ACC112 (cell line): ENCODE measurements around the gene GRK5.
A peak's percentile ranks its signal among the peaks of the same experiment; 100 is the strongest.
"Not testable (repeated sequence)": the region's sequence is repeated elsewhere in the genome, so short reads cannot be mapped to it uniquely, and the experiment has no call there.

Experiments
- H2AFZ ChIP-seq: fragments of 200-600 bp; sonication (generic); one replicate; pipeline ENCODE4 v1.6.0; 2017; ENCODE audit warnings: antibody characterized with exemption, low read length; ENCODE audit not compliant: unreplicated experiment
- H3K27ac ChIP-seq: fragments of 200-600 bp; sonication (generic); 2 replicates; pipeline ENCODE4 v1.5.1; 2014; ENCODE audit warnings: low read depth, mild to moderate bottlenecking, antibody characterized with exemption, low read length, moderate library complexity
- H3K27me3 ChIP-seq: fragments of 200-600 bp; sonication (generic); 2 replicates; pipeline ENCODE4 v1.6.1; 2014; ENCODE audit warnings: mild to moderate bottlenecking, antibody characterized with exemption, low read length, moderate library complexity, mixed read lengths; ENCODE audit not compliant: insufficient read depth
- H3K36me3 ChIP-seq: fragments of 200-600 bp; sonication (generic); 2 replicates; pipeline ENCODE4 v1.6.1; 2016; ENCODE audit warnings: mild to moderate bottlenecking, antibody characterized with exemption, low read length, moderate library complexity, mixed read lengths; ENCODE audit not compliant: insufficient read depth
- H3K4me1 ChIP-seq: fragments of 200-600 bp; sonication (generic); one replicate; pipeline ENCODE4 v1.6.1; 2016; ENCODE audit warnings: low read length, mixed read lengths; ENCODE audit not compliant: insufficient read depth, unreplicated experiment, control insufficient read depth
- H3K4me3 ChIP-seq: fragments of 200-600 bp; sonication (generic); 2 replicates; pipeline ENCODE4 v1.5.1; 2014; ENCODE audit warnings: mild to moderate bottlenecking, low read depth, low read length
- H3K79me2 ChIP-seq: fragments of 200-600 bp; sonication (generic); one replicate; pipeline ENCODE4 v1.6.0; 2016; ENCODE audit warnings: low read length; ENCODE audit not compliant: control insufficient read depth, unreplicated experiment, insufficient read depth

Gene GRK5

DNA sequence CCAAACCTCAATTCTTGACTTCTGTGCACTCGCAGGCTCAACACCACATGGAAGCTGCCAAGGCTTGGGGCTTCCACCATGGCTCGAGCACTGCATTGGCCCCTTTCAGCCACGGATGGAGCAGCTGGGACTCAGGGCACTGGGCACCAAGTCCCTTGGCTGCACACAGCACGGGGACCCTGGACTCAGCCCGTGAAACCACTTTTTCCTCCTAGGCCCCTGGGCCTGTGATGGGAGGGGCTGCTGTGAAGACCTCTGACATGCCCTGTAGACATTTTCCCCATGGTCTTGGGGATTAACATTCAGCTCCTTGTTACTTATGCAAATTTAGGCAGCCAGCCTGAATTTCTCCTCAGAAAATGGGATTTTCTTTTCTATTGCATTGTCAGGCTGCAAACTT lies 227.6 kb downstream of the GRK5 start:
- not testable (repeated sequence) for H3K27ac ChIP-seq

DNA sequence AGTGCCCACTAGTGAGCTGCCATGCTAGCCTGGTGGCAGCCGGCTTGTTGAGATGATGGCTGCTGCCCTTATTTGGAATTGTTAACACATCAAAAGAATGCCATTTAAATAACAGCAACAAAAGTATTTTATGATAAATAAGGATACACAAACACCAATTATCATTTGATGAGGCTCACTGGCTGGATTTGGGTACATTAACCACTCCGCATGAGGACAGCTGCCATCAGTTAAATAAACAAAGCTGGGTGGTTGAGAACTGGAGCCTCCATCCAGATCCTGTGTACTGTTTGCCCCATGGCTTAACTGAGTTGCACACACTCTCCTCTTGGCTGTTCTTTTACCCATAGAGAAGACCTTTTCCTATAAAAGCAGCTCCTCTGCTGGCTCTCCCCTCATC lies 231.3 kb downstream of the GRK5 start:
- Histone ChIP-seq H3K27me3 (no peaks in the 10 kb centered on the region), H2AFZ (no peak overlapping the region), H3K79me2 (no peaks in the 10 kb centered on the region), H3K27ac (no peak overlapping the region), H3K4me3 (no peak overlapping the region), H3K4me1 (peaks cover 9% of the 10 kb centered on the region), H3K36me3 (no peaks in the 10 kb centered on the region)

More for the DNA sequence above, 227.6 kb downstream of the GRK5 start:
- not testable (repeated sequence) for H3K79me2 ChIP-seq, H3K27me3 ChIP-seq, H3K4me1 ChIP-seq, H2AFZ ChIP-seq, H3K36me3 ChIP-seq, H3K4me3 ChIP-seq

DNA sequence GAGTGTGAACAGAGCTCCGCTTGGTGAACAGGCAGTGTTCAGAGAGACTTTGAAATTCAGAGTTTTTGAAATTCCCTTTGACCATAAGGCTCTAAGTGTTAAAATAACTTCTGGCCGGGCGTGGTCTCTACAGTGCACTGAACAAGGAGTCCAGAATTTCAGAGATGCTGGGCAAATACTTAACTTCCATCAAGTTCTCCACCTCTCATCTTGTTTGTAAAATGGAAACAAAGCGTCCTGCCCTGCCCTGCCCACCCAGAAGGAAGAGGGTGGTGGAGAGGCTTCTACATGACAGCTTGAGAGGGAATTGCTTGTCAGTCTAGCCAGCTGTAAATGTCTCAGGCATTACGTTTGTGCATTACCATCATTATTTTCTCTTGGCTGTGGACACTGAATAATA lies 232.6 kb downstream of the GRK5 start:
- no peaks in the 10 kb centered on the region for H3K27me3 ChIP-seq
- no peak overlapping the region for H3K27ac ChIP-seq
- no peak overlapping the region for H2AFZ ChIP-seq
- H3K4me3 ChIP-seq, result no peak overlapping the region
- peaks cover 9% of the 10 kb centered on the region for H3K4me1 ChIP-seq
- H3K36me3 ChIP-seq, result no peaks in the 10 kb centered on the region
- H3K79me2 ChIP-seq, result no peaks in the 10 kb centered on the region

DNA sequence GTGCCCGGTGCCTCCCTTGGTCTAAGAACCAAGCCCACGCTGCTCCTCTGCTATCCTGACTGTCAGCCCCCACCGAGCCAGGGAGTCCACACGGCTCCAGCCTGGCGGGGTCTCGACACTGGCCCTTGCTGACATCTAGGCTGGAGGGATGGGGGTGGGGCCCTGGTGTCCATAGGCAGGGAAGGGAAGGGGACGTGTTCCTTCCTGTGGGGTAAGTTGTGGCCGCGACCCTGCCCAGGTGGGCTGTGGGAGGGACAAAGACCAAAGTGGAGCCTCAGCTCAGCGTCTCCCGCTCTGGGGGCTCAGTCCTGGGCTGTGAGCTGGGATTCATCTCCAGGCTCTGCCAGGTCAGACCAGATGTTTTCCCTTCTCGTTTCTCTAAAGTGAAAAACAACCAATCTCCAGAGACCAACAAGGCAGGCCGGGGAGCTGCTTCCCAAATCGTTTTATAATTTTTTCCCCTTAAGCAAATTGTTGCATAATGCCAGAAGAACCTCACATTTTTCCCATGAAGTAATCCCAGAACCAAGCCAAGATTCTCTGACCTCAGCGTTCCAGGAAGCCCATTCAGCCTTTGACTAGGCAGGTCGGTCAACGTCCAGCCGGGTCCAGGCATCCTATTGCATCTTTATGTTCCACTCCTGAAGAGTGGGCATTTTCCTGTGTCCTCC lies 233.9 kb downstream of the GRK5 start:
- Histone ChIP-seq H3K27me3 (no peaks in the 10 kb centered on the region), H3K36me3 (no peaks in the 10 kb centered on the region), H3K79me2 (no peaks in the 10 kb centered on the region), H3K4me1 (peaks cover 9% of the 10 kb centered on the region), H2AFZ (no peak overlapping the region), H3K4me3 (no peak overlapping the region), H3K27ac (peak overlapping the region; percentile 12; the same call in 1 of the 2 replicates)

DNA sequence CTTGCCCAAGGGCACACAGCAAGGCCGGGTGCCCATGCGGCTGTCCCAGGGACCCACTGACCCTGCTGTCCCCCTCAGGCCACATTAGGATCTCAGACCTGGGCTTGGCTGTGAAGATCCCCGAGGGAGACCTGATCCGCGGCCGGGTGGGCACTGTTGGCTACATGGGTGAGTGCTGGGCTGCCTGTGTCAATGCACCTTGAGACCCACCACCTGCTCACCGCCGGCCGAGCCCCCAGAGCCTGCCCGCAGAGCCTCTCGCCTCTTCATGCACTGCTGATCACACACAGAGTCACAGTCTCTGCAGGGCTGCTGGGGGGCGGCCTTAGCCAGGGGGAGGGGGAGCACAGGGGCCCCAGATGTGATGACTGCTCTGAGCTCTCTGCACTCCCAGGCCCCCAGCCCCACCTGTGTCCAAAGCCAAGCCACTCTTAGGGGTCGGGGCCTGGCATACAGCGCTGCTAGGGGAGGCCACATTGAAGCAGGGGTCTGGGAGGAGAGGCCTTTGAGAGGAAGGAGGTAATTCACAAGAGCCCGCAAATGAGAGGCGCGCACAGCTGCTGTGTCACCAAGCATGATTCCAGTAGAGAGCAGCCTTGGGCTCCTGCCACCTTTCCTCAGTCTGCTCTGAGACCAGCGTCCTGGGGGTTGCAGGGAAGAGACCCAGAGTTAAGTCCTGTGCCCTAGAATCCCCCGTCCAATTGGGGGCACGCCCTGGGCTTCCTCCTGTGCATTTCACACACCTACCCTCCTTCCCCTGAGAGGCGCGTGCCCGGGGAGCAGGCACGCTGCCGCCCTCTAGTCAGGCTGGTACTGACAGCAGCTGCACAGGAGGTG lies 234.8 kb downstream of the GRK5 start:
- Histone ChIP-seq H3K79me2 (no peaks in the 10 kb centered on the region), H3K36me3 (no peaks in the 10 kb centered on the region), H2AFZ (no peak overlapping the region), H3K4me3 (no peak overlapping the region), H3K27ac (no peak overlapping the region), H3K4me1 (peaks cover 9% of the 10 kb centered on the region), H3K27me3 (no peaks in the 10 kb centered on the region)

DNA sequence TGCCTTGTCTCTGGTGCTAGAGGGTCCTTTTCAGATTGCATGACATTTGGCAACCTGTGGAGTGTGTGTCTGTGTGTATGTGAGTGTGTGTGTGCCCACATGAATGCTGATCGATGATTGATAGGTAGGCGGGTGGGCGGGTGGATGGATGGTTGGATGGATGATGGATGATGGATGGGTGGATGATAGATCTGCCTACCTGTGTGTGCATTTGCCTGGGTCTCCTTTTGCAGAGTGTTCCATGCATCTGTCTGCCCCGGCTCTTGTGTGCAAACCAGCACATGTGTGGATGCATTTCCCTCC lies 235.3 kb downstream of the GRK5 start:
- no peak overlapping the region for H3K27ac ChIP-seq
- H3K27me3 ChIP-seq, result no peaks in the 10 kb centered on the region
- H3K4me3 ChIP-seq, result no peak overlapping the region
- H3K36me3 ChIP-seq, result no peaks in the 10 kb centered on the region
- H2AFZ ChIP-seq, result no peak overlapping the region
- H3K4me1 ChIP-seq, result peaks cover 9% of the 10 kb centered on the region
- no peaks in the 10 kb centered on the region for H3K79me2 ChIP-seq

DNA sequence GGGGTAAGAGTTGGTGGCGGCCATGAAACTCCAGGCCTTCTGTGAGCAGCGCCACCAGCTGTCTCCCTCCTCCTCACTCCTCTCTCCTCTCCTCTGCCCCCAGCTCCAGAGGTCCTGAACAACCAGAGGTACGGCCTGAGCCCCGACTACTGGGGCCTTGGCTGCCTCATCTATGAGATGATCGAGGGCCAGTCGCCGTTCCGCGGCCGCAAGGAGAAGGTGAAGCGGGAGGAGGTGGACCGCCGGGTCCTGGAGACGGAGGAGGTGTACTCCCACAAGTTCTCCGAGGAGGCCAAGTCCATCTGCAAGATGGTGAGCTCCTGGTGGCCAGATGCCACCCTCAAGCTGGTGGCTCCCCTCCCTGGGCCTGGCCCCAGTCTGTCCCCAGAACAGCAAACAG lies 236.1 kb downstream of the GRK5 start:
- Histone ChIP-seq H2AFZ (no peak overlapping the region), H3K4me1 (peaks cover 9% of the 10 kb centered on the region), H3K27me3 (no peaks in the 10 kb centered on the region), H3K27ac (no peak overlapping the region), H3K36me3 (no peaks in the 10 kb centered on the region), H3K79me2 (no peaks in the 10 kb centered on the region), H3K4me3 (no peak overlapping the region)

DNA sequence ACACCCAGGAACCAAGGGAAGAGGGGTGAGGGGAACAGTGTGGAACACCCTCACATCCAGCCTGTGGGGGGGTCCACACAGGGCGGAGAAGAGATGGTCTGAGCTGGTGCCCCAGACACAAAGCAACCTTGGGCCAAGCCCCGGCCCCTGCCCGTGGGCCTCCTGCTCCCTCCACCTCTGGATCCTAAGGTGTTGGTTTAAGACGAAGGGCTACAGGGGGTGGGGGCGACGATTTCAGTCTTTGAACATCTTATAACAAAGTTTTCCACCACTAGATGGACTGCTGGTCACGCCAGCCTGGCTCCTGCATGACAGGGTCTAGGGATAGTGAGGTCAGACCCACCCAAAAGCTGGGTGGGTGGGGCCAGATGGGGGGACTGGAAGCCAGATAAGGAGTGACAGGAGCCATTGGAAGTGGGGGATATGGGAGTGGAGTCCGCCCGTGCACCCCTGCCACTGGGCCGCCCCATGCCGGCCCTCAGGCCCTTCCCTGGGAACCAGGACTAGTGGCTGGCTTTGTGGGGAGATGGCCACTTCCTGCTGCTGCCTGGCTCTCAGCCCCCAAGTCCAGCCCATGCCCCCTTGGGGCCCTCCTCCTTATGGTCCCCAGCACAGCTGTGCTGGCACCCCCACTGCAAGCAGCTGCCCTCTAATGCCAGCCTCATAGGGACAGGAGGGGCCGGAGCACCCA lies 236.7 kb downstream of the GRK5 start:
- no peaks in the 10 kb centered on the region for H3K36me3 ChIP-seq
- no peak overlapping the region for H3K4me3 ChIP-seq
- no peaks in the 10 kb centered on the region for H3K27me3 ChIP-seq
- H3K79me2 ChIP-seq, result no peaks in the 10 kb centered on the region
- peaks cover 11% of the 10 kb centered on the region for H3K4me1 ChIP-seq
- H2AFZ ChIP-seq, result no peak overlapping the region
- H3K27ac ChIP-seq, result no peak overlapping the region

DNA sequence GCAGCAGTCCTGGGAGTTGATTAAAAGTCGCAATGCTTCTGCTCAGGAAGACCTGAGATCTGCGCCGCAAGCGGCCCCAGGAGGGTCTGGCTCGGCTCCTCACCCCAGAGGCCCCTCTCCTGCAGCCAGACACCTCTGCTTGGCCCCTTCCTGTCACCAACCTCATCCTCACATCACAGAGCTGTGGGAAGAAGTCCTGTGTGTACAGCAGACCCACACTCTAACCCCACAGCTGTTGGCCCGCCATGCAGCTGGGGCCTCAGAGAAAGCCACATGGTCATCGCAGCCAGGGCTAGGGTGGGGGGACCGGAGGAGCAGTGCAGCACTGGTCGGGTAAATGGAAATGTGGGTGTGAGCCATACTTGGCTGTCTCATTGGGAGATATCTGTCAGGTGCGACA lies 237.5 kb downstream of the GRK5 start:
- Histone ChIP-seq H3K4me1 (peaks cover 18% of the 10 kb centered on the region), H3K27ac (no peak overlapping the region), H3K4me3 (no peak overlapping the region), H3K27me3 (no peaks in the 10 kb centered on the region), H2AFZ (no peak overlapping the region), H3K36me3 (no peaks in the 10 kb centered on the region), H3K79me2 (no peaks in the 10 kb centered on the region)

DNA sequence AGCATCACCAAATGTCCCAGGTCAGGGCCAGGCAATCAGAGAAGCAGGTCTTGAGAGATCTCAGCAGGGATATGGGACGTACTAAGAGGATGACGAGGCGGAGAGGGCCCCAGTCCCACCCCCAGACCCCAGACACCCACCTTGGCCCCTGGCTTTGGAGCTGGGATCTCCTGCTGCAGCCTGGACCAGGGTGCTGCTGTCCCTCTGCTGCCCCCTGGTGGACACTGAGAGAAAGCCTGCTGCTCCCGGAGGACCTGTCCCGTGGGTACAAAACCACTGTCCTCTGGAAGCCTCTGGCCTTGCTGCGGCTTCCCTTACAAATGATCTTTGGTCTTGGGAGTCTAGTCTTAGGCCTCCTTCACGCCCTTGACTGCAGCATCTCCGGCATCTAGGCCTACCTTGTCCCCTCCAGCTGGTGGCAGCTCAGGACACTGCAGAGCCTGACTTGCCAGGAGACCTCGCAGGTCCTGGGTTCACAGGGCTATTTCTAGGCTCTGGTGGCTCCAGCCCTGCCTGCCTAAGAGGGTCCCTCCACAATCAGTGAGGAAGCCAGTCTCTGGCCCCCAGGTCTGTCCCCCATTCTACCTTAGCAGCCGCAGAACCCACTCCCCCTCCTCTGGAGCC lies 238.1 kb downstream of the GRK5 start:
- Histone ChIP-seq H3K4me1 (peaks cover 24% of the 10 kb centered on the region), H3K27me3 (no peaks in the 10 kb centered on the region), H3K4me3 (no peak overlapping the region), H2AFZ (no peak overlapping the region), H3K79me2 (no peaks in the 10 kb centered on the region), H3K36me3 (no peaks in the 10 kb centered on the region), H3K27ac (no peak overlapping the region)
